MM.1S (cell line): ENCODE results near the gene NUDT14.

Experiments
- CTCF ChIP-seq: fragments of 300-600 bp; sonication (generic); IDR thresholded peaks from 2 replicates; pipeline ENCODE4 v1.5.1; 2016; ENCODE audit warnings: antibody characterized with exemption, low read length, mixed read lengths
- EZH2 ChIP-seq: fragments of 300-600 bp; sonication (generic); optimal IDR thresholded peaks from 2 replicates; pipeline ENCODE3; 2017; ENCODE audit warnings: low read depth, mild to moderate bottlenecking, antibody characterized with exemption, low read length, mixed read lengths
- EZH2phosphoT487 ChIP-seq: fragments of 300-600 bp; sonication (generic); IDR thresholded peaks from 2 replicates; pipeline ENCODE4 v1.6.1; 2018; ENCODE audit warnings: antibody characterized with exemption, low read length

GRCh38 chr14:105180592-105181548 lies at the start of gene NUDT14:
- TF ChIP-seq CTCF (no peak), EZH2 (no peak), EZH2phosphoT487 (no peak)
